CD14-positive monocyte (primary cell): Measurements from ENCODE around the gene PIH1D2. TPM values are rescaled to one million over a fixed set of nuclear protein-coding genes. Genes with fewer than 3 reads are reported as not detected.

Experiments used
- DNase-seq, 3 donors: peaks; one replicate each; pipeline ENCODE4 v3.0.0-alpha.2; 2011 to 2022
- H2AFZ ChIP-seq: 2 replicates; pipeline ENCODE4 v1.6.0; 2012; ENCODE audit warnings: mild to moderate bottlenecking, low read depth, low read length, inconsistent platforms; ENCODE audit not compliant: insufficient read depth, poor library complexity, severe bottlenecking
- H3K27ac ChIP-seq, 2 donors: 1 replicate in 1 of 2; 2 replicates in 1 of 2; pipeline ENCODE4 v1.5.1; 2012 to 2013; ENCODE audit warnings: low read length in 2 of 2, control low read depth in 1 of 2, inconsistent platforms in 1 of 2, low read depth in 1 of 2, mild to moderate bottlenecking in 1 of 2
- H3K27me3 ChIP-seq, 2 donors: one replicate each; pipeline versions ENCODE4 v1.6.0 to v1.6.1; 2011 to 2013; ENCODE audit warnings: low read length in 2 of 2; ENCODE audit not compliant: control insufficient read depth in 2 of 2, insufficient read depth in 2 of 2
- H3K36me3 ChIP-seq, 2 donors: replicated peaks in 1 of 2; 1 replicate in 1 of 2; 2 replicates in 1 of 2; pipeline versions ENCODE4 v1.5.1 to v1.6.1; 2012 to 2013; ENCODE audit warnings: low read length in 2 of 2, control low read depth in 1 of 2, inconsistent platforms in 1 of 2, mild to moderate bottlenecking in 1 of 2; ENCODE audit not compliant: insufficient read depth in 2 of 2, control insufficient read depth in 1 of 2
- H3K4me1 ChIP-seq, 2 donors: 1 replicate in 1 of 2; 2 replicates in 1 of 2; pipeline versions ENCODE4 v1.5.1 to v1.6.1; 2012 to 2013; ENCODE audit warnings: low read length in 2 of 2, control low read depth in 1 of 2, inconsistent platforms in 1 of 2, mild to moderate bottlenecking in 1 of 2, moderate library complexity in 1 of 2; ENCODE audit not compliant: insufficient read depth in 2 of 2, control insufficient read depth in 1 of 2
- H3K4me2 ChIP-seq: replicated peaks from 2 replicates; pipeline ENCODE3; 2012; ENCODE audit warnings: low read length, moderate library complexity, mild to moderate bottlenecking; ENCODE audit not compliant: poor library complexity, severe bottlenecking; ENCODE audit errors: extremely low read depth
- H3K4me3 ChIP-seq, 3 experiments: fragments of 200-600 bp in 1 of 3; sonication (generic) in 1 of 3; replicated peaks in 1 of 3; 1 replicate in 2 of 3; 2 replicates in 1 of 3; pipeline ENCODE4 v1.5.1; 2011 to 2013; ENCODE audit warnings: low read length in 3 of 3, mild to moderate bottlenecking in 3 of 3, control low read depth in 2 of 3, low read depth in 2 of 3, inconsistent platforms in 1 of 3, moderate library complexity in 1 of 3
- H3K79me2 ChIP-seq: 2 replicates; pipeline ENCODE4 v1.6.0; 2012; ENCODE audit warnings: mild to moderate bottlenecking, control low read depth, inconsistent platforms, low read length, moderate library complexity; ENCODE audit not compliant: insufficient read depth
- H3K9ac ChIP-seq: 2 replicates; pipeline ENCODE4 v1.6.0; 2017; ENCODE audit warnings: low read length, mild to moderate bottlenecking; ENCODE audit not compliant: insufficient read depth, poor library complexity, severe bottlenecking
- H3K9me3 ChIP-seq, 2 donors: replicated peaks in 1 of 2; 1 replicate in 1 of 2; 2 replicates in 1 of 2; pipeline versions ENCODE4 v1.5.1 to v1.6.1; 2012 to 2013; ENCODE audit warnings: low read length in 2 of 2, control low read depth in 1 of 2; ENCODE audit not compliant: control insufficient read depth in 1 of 2, insufficient read depth in 1 of 2
- H4K20me1 ChIP-seq: 2 replicates; pipeline ENCODE4 v1.6.0; 2012; ENCODE audit warnings: mild to moderate bottlenecking, low read length, control low read depth, moderate library complexity; ENCODE audit not compliant: insufficient read depth
- H3K27ac Mint-ChIP-seq, 7 donors: one replicate each; pipeline ENCODE4 v1.8.0; 2020; ENCODE audit warnings: mild to moderate bottlenecking in 7 of 7, mixed read lengths in 7 of 7, moderate library complexity in 6 of 7, inconsistent platforms in 2 of 7
- H3K27me3 Mint-ChIP-seq, 3 donors: one replicate each; pipeline ENCODE4 v1.8.0; 2021 to 2022; ENCODE audit warnings: low read depth in 3 of 3, mild to moderate bottlenecking in 3 of 3, mixed read lengths in 3 of 3, moderate library complexity in 3 of 3, inconsistent platforms in 1 of 3
- H3K36me3 Mint-ChIP-seq, 2 donors: one replicate each; pipeline ENCODE4 v1.8.0; 2020; ENCODE audit warnings: mixed read lengths in 2 of 2, inconsistent platforms in 1 of 2, mild to moderate bottlenecking in 1 of 2
- H3K4me1 Mint-ChIP-seq: one replicate; pipeline ENCODE4 v1.8.0; 2020; ENCODE audit warnings: mild to moderate bottlenecking, mixed read lengths
- H3K4me3 Mint-ChIP-seq, 2 donors: one replicate each; pipeline ENCODE4 v1.8.0; 2020; ENCODE audit warnings: mild to moderate bottlenecking in 2 of 2, mixed read lengths in 2 of 2, moderate library complexity in 1 of 2
- H3K9me3 Mint-ChIP-seq, 7 donors: one replicate each; pipeline ENCODE4 v1.8.0; 2020 to 2022; ENCODE audit warnings: mixed read lengths in 7 of 7, mild to moderate bottlenecking in 6 of 7, moderate library complexity in 6 of 7, inconsistent platforms in 2 of 7
- WGBS: methylation state at CpG from one replicate; pipeline ENCODE4 v1.1.5; 2013; ENCODE audit warnings: missing lambda C conversion rate; ENCODE audit not compliant: insufficient coverage; 5-methylcytosine and 5-hydroxymethylcytosine counted together
- intact Hi-C, 2 donors: fragments of 100-400 bp; cut with micrococcal nuclease; formaldehyde crosslinking; loops; one replicate each; pipeline versions ENCODE4 v1.15.0 to v1.15.1; 2023
- polyA plus RNA-seq, 3 donors: library from polyadenylated mRNA; depleted of rRNA in 1 of 3; unstranded in 2 of 3; stranded (reverse) in 1 of 3; fragments of 300-500 nt in 2 of 3; fragments of >200 nt in 1 of 3; fragmentation: Illumina TruSeq in 2 of 3; gene quantifications; 1 replicate in 2 of 3; 2 replicates in 1 of 3; pipeline ENCODE4 v1.2.3, GENCODE V29; 2012 to 2021
- TF ChIP-seq, protein P1 (sequence below): fragments of 200-600 bp; IDR thresholded peaks from one replicate; pipeline ENCODE4 v1.8.0; 2022; ENCODE audit warnings: antibody characterized with exemption, mild to moderate bottlenecking

PIH1D2 gene
- polyA plus RNA-seq, 3 donors: not detected

DNA sequence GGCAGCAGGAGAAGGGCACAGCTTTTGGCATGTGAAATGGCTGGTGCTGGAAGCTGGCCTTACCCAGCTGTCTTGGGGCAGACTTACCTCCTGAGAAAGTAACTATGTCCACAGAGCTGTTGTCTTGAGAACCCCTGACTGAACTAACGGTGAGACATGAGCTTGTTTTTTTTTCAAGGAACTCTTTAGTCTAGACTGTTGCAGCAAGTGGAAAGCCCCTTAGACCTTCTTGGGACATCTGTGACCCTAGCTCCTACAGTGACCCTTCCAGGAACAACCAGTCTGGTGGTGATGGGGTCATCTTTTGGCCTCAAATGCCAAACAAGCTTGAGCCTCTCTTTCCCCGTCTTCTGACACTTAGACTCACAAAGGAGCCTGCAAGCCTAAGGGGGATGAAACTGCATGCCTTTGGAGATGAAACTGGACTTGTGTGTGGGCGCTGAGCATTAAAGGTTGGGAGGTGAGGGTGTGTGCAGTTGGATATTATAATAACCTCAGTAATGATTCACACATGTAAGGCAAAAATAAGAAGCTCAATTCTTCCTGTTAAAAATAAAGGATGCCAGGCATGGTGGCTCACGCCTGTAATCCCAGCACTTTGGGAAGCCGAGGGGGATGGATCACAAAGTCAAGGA is 48.3 kb upstream of the PIH1D2 start:
- TF ChIP-seq, protein P1, sequence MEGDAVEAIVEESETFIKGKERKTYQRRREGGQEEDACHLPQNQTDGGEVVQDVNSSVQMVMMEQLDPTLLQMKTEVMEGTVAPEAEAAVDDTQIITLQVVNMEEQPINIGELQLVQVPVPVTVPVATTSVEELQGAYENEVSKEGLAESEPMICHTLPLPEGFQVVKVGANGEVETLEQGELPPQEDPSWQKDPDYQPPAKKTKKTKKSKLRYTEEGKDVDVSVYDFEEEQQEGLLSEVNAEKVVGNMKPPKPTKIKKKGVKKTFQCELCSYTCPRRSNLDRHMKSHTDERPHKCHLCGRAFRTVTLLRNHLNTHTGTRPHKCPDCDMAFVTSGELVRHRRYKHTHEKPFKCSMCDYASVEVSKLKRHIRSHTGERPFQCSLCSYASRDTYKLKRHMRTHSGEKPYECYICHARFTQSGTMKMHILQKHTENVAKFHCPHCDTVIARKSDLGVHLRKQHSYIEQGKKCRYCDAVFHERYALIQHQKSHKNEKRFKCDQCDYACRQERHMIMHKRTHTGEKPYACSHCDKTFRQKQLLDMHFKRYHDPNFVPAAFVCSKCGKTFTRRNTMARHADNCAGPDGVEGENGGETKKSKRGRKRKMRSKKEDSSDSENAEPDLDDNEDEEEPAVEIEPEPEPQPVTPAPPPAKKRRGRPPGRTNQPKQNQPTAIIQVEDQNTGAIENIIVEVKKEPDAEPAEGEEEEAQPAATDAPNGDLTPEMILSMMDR: no peak

DNA sequence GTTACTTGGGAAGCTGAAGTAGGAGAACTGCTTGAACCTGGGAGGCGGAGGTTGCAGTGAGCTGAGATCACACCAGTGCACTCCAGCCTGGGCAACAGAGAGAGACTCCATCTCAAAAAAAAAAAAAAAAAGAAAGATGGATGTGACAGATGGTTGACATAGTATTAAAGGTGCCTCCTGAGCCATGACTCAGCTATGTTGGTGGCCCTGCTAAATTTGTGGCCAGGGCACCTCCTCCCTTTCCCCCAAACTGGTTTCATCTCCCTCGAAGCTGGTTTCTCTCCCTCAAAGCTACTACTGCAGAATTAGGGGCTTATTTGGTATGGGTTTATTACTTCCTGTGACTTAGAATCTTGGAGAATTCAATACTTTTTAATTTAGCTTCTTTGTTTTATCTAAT is 44.4 kb upstream of the PIH1D2 start:
- H2AFZ ChIP-seq: no peak overlapping the region
- intact Hi-C loops: loop anchor here in 1 of 2 donors (10.0 kb wide), 1 partner anchor 167 kb away; no protein-coding TSS in a partner anchor
- no peak overlapping the region for H3K4me3 ChIP-seq
- no peaks in the 10 kb centered on the region for H4K20me1 ChIP-seq
- no peak overlapping the region for H3K4me2 ChIP-seq
- WGBS: no CpG with 5 or more reads among the region's 2 CpGs
- no peak overlapping the region for H3K4me3 Mint-ChIP-seq
- H3K4me1 Mint-ChIP-seq: peaks cover 37% of the 10 kb centered on the region
- H3K36me3 Mint-ChIP-seq: peaks cover 3 to 8% of the 10 kb centered on the region in 2 donors
- TF ChIP-seq, protein P1: no peak
- no peak overlapping the region for H3K27ac ChIP-seq
- peak overlapping the region in 1 of 7 donors; percentile 25 for H3K27ac Mint-ChIP-seq
- H3K79me2 ChIP-seq: no peaks in the 10 kb centered on the region
- no peaks in the 10 kb centered on the region for H3K36me3 ChIP-seq
- no peak overlapping the region for H3K9ac ChIP-seq
- H3K27me3 Mint-ChIP-seq: peaks cover 0 to 2% (median 0%) of the 10 kb centered on the region in 3 donors
- peaks cover 28 to 29% of the 10 kb centered on the region in 2 donors for H3K4me1 ChIP-seq
- H3K27me3 ChIP-seq: no peaks in the 10 kb centered on the region
- no peak for DNase-seq
- peaks cover 0 to 2% (median 0%) of the 10 kb centered on the region in 7 donors for H3K9me3 Mint-ChIP-seq
- H3K9me3 ChIP-seq: no peaks in the 10 kb centered on the region

More for the DNA sequence above, 48.3 kb upstream of the PIH1D2 start:
- Mint-ChIP-seq H3K9me3 (peaks cover 0 to 2% (median 0%) of the 10 kb centered on the region in 7 donors), H3K27ac (peak overlapping the region in 4 of 7 donors; percentile 8 to 94 (median 65)), H3K4me1 (peaks cover 28% of the 10 kb centered on the region), H3K36me3 (peaks cover 3 to 8% of the 10 kb centered on the region in 2 donors), H3K4me3 (no peak overlapping the region), H3K27me3 (no peaks in the 10 kb centered on the region)
- Histone ChIP-seq H3K9ac (no peak overlapping the region), H3K4me3 (no peak overlapping the region), H3K36me3 (no peaks in the 10 kb centered on the region), H3K9me3 (no peaks in the 10 kb centered on the region), H3K79me2 (no peaks in the 10 kb centered on the region), H4K20me1 (no peaks in the 10 kb centered on the region), H3K4me2 (no peak overlapping the region), H3K27me3 (no peaks in the 10 kb centered on the region), H3K4me1 (peaks cover 22 to 29% of the 10 kb centered on the region in 2 donors), H3K27ac (no peak overlapping the region), H2AFZ (no peak overlapping the region)
- WGBS: no CpG with 5 or more reads among the region's 5 CpGs
- intact Hi-C loops: loop anchor here (5.0 kb wide), 1 partner anchor 35 kb away; no protein-coding TSS in a partner anchor
- DNase-seq: peak in 2 of 3 donors; percentile 16 to 71
